Left ventricle myocardium inferior (tissue), 1 donor: Measurements from ENCODE around the gene FLYWCH1. TPM values are rescaled to one million over a fixed set of nuclear protein-coding genes. Genes with fewer than 3 reads are reported as not detected.

Source experiments
- DNase-seq: peaks from one replicate; pipeline ENCODE4 v3.0.0-alpha.2; 2020
- H3K27ac ChIP-seq: fragments of 200-600 bp; replicated peaks from 2 replicates; pipeline ENCODE4 v1.8.0; 2021
- H3K27me3 ChIP-seq: fragments of 200-600 bp; 2 replicates; pipeline ENCODE4 v1.8.0; 2021; ENCODE audit warnings: low read depth
- H3K36me3 ChIP-seq: fragments of 200-600 bp; 2 replicates; pipeline ENCODE4 v1.8.0; 2021
- H3K4me1 ChIP-seq: fragments of 200-600 bp; 2 replicates; pipeline ENCODE4 v1.8.0; 2021
- H3K4me3 ChIP-seq: fragments of 200-600 bp; 2 replicates; pipeline ENCODE4 v1.8.0; 2021; ENCODE audit warnings: mild to moderate bottlenecking, moderate library complexity
- H3K9me3 ChIP-seq: fragments of 200-600 bp; replicated peaks from 2 replicates; pipeline ENCODE4 v1.8.0; 2021
- CTCF ChIP-seq: fragments of 200-600 bp; IDR thresholded peaks from 2 replicates; pipeline ENCODE4 v1.8.0; 2021; ENCODE audit warnings: antibody characterized with exemption, mild to moderate bottlenecking, borderline replicate concordance
- intact Hi-C: fragments of 100-400 bp; cut with micrococcal nuclease; formaldehyde crosslinking; loops from one replicate; pipeline ENCODE4 v1.11.0; 2022
- total RNA-seq: library from RNA; stranded (reverse); fragmentation: NEBNext Ultra II Directional; extraction: Animal tissue kit (Norgen Biotek cat#: 25700); gene quantifications from one replicate; pipeline ENCODE4 v1.2.1, GENCODE V29; 2021
- donor health status: DM: no; HTN: yes; CAD: no; lungs with severe emphysema.

Gene FLYWCH1
- total RNA-seq, 1 donor from 2014 or later, result 35.7 TPM

GRCh38 chr16:2881783-2882649, 29.7 kb upstream of the FLYWCH1 start:
- intact Hi-C loops, result no loop called here
- peak; percentile 55 for DNase-seq
- Histone ChIP-seq H3K27ac (peak overlapping the region; percentile 97), H3K9me3 (peaks cover 5% of the 10 kb centered on the region), H3K4me3 (peak overlapping the region; percentile 93), H3K36me3 (no peaks in the 10 kb centered on the region), H3K27me3 (no peaks in the 10 kb centered on the region), H3K4me1 (peaks cover 17% of the 10 kb centered on the region)
- TF ChIP-seq CTCF, result no peak

- intact Hi-C loops, result no loop called here
- H3K27ac ChIP-seq, result peak within 1 kb of the TSS; percentile 97
- no peaks in the 10 kb centered on the region for H3K36me3 ChIP-seq
- H3K27me3 ChIP-seq, result no peaks in the 10 kb centered on the region
- H3K4me3 ChIP-seq, result peak within 1 kb of the TSS; percentile 93
- peak; percentile 34 for TF ChIP-seq CTCF
- peaks cover 17% of the 10 kb centered on the region for H3K4me1 ChIP-seq
- DNase-seq, result peak; percentile 99
- H3K9me3 ChIP-seq, result peaks cover 5% of the 10 kb centered on the region
Measured at GRCh38 chr16:2882650-2883457, 28.9 kb upstream of the FLYWCH1 start, which contains the start of gene FLYWCH2. TSS of gene FLYWCH2 (plus strand) at chr16:2883215. CDS start at chr16:2896450, 13,235 bp downstream.

- H3K4me3 ChIP-seq, result peak overlapping the region; percentile 93
- H3K27me3 ChIP-seq, result no peaks in the 10 kb centered on the region
- intact Hi-C loops, result no loop called here
- peaks cover 8% of the 10 kb centered on the region for H3K9me3 ChIP-seq
- H3K36me3 ChIP-seq, result peaks cover 3% of the 10 kb centered on the region
- DNase-seq, result no peak
- H3K4me1 ChIP-seq, result peaks cover 17% of the 10 kb centered on the region
- peak overlapping the region; percentile 97 for H3K27ac ChIP-seq
- TF ChIP-seq CTCF, result no peak
Measured at GRCh38 chr16:2883458-2883908, 28.2 kb upstream of the FLYWCH1 start.

- no peaks in the 10 kb centered on the region for H3K27me3 ChIP-seq
- no peak for DNase-seq
- H3K9me3 ChIP-seq, result peaks cover 13% of the 10 kb centered on the region
- peaks cover 17% of the 10 kb centered on the region for H3K4me1 ChIP-seq
- H3K27ac ChIP-seq, result peak overlapping the region; percentile 97
- TF ChIP-seq CTCF, result no peak
- intact Hi-C loops, result no loop called here
- H3K36me3 ChIP-seq, result peaks cover 3% of the 10 kb centered on the region
- H3K4me3 ChIP-seq, result peak overlapping the region; percentile 93
Measured at GRCh38 chr16:2884041-2884451, 27.7 kb upstream of the FLYWCH1 start.

- peaks cover 18% of the 10 kb centered on the region for H3K4me1 ChIP-seq
- H3K27me3 ChIP-seq, result no peaks in the 10 kb centered on the region
- H3K4me3 ChIP-seq, result no peak overlapping the region
- H3K27ac ChIP-seq, result no peak overlapping the region
- no peak for TF ChIP-seq CTCF
- H3K36me3 ChIP-seq, result peaks cover 36% of the 10 kb centered on the region
- DNase-seq, result no peak
- intact Hi-C loops, result no loop called here
- H3K9me3 ChIP-seq, result no peaks in the 10 kb centered on the region
Measured at GRCh38 chr16:2894231-2894630, 17.5 kb upstream of the FLYWCH1 start.
